Activated CD4-positive, alpha-beta T cell treated with anti-CD3 and anti-CD28 coated beads, Interleukin-2, amount 10 ng/mL, durations not matched to agents 7 days and 5 days (primary cell): Measurements from ENCODE around the gene RNF150. TPM values are rescaled to one million over a fixed set of nuclear protein-coding genes. Genes with fewer than 3 reads are reported as not detected.
"Not testable (repeated sequence)": the region's sequence is repeated elsewhere in the genome, so short reads cannot be mapped to it uniquely, and the experiment has no call there.

Experiments
- CTCF ChIA-PET: fragments of 350-600 bp; sonication (Branson Sonifier 250); formaldehyde crosslinking; loops from one replicate; lab custom pipeline; 2021; ENCODE audit warnings: antibody characterized with exemption; lab: Charles Lee
- POLR2A ChIA-PET: fragments of 350-600 bp; sonication (Branson Sonifier 250); formaldehyde crosslinking; loops from one replicate; lab custom pipeline; 2021; ENCODE audit warnings: antibody characterized with exemption; lab: Charles Lee
- DNase-seq: peaks from one replicate; pipeline ENCODE4 v3.0.0-alpha.2; 2020
- H3K27ac Mint-ChIP-seq: one replicate; pipeline ENCODE4 v1.8.0; 2021; ENCODE audit warnings: mild to moderate bottlenecking, moderate library complexity, mixed read lengths
- H3K27me3 Mint-ChIP-seq: one replicate; pipeline ENCODE4 v1.8.0; 2021; ENCODE audit warnings: mixed read lengths
- H3K36me3 Mint-ChIP-seq: one replicate; pipeline ENCODE4 v1.8.0; 2021; ENCODE audit warnings: low read depth, mixed read lengths
- H3K4me1 Mint-ChIP-seq: one replicate; pipeline ENCODE4 v1.8.0; 2021; ENCODE audit warnings: mixed read lengths
- H3K4me3 Mint-ChIP-seq: one replicate; pipeline ENCODE4 v1.8.0; 2021; ENCODE audit warnings: mild to moderate bottlenecking, moderate library complexity, mixed read lengths
- H3K9me3 Mint-ChIP-seq: one replicate; pipeline ENCODE4 v1.8.0; 2021; ENCODE audit warnings: mixed read lengths
- total RNA-seq, 2 experiments: library from RNA; stranded (reverse); gene quantifications; one replicate each; pipeline ENCODE4 v1.2.3, GENCODE V29; 2021

The RNF150 gene
- total RNA-seq, 2 experiments from 2014 or later: 0.02 TPM; not detected in 1

DNA sequence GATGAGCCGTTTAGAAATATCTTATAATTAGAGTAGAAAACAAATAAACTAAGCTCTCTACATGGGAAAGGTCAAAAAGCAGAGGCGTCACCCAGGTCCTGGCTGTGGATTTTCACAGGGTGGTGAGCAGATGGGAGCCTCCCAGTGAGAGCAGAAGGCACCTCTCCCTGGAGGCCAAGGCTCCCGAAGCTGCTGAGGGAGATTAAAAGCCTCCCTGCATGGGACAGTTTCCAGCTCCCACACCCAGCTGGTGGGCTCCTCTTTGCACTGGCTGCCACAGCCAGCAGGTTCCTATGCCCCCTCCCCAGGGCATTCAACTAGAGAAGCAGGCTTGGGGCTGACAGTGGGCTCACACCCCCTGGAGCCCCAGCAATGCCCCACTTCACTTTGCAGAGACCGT lies 321.8 kb downstream of the RNF150 start:
- POLR2A ChIA-PET: no interaction called here
- no peak overlapping the region for H3K27ac Mint-ChIP-seq
- no peak overlapping the region for H3K4me3 Mint-ChIP-seq
- CTCF ChIA-PET: no interaction called here
- H3K4me1 Mint-ChIP-seq: no peaks in the 10 kb centered on the region
- no peaks in the 10 kb centered on the region for H3K9me3 Mint-ChIP-seq
- no peak for DNase-seq
- H3K36me3 Mint-ChIP-seq: no peaks in the 10 kb centered on the region
- peaks cover 10% of the 10 kb centered on the region for H3K27me3 Mint-ChIP-seq

DNA sequence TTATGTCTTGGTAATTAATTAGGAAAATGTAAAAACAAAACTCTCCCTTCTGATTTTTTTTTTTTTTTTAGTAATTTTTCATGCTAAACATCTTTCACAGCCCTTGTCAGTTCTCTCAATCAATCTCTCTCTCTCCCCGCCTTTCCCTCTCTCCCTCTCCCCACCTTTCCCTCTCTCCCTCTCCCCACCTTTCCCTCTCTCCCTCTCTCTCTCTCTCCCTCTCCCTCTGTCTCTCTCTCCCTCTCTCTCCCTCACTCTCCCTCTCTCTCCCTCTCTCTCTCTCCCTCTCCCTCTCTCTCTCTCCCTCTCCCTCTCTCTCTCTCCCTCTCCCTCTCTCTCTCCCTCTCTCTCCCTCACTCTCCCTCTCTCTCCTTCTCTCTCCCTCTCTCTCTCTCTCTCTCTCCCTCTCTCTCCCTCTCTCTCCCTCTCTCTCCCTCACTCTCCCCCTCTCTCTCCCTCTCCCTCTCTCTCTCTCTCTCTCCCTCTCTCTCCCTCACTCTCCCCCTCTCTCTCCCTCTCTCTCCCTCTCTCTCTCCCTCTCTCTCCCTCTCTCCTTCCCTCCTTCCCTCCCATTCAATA lies 322.6 kb downstream of the RNF150 start:
- CTCF ChIA-PET: interaction anchor here (0.7 kb wide), 1 partner anchor 324 kb away, joined by 3 read pairs; no protein-coding TSS in a partner anchor
- DNase-seq, H3K4me1 Mint-ChIP-seq, POLR2A ChIA-PET, H3K27ac Mint-ChIP-seq, H3K9me3 Mint-ChIP-seq, H3K36me3 Mint-ChIP-seq, H3K4me3 Mint-ChIP-seq: not testable (repeated sequence)
- H3K27me3 Mint-ChIP-seq: peaks cover 10% of the 10 kb centered on the region

Other genes starting within 250 kb of the RNF150 start
- 10 to 100 TPM; 31.8 to 39.5 TPM for gene ZNF330, start 87.4 kb upstream of the RNF150 start, total RNA-seq